ENCODE results near the gene MICB.
"Not testable (repeated sequence)": the region's sequence is repeated elsewhere in the genome, so short reads cannot be mapped to it uniquely, and the experiment has no call there.

The MICB gene

DNA sequence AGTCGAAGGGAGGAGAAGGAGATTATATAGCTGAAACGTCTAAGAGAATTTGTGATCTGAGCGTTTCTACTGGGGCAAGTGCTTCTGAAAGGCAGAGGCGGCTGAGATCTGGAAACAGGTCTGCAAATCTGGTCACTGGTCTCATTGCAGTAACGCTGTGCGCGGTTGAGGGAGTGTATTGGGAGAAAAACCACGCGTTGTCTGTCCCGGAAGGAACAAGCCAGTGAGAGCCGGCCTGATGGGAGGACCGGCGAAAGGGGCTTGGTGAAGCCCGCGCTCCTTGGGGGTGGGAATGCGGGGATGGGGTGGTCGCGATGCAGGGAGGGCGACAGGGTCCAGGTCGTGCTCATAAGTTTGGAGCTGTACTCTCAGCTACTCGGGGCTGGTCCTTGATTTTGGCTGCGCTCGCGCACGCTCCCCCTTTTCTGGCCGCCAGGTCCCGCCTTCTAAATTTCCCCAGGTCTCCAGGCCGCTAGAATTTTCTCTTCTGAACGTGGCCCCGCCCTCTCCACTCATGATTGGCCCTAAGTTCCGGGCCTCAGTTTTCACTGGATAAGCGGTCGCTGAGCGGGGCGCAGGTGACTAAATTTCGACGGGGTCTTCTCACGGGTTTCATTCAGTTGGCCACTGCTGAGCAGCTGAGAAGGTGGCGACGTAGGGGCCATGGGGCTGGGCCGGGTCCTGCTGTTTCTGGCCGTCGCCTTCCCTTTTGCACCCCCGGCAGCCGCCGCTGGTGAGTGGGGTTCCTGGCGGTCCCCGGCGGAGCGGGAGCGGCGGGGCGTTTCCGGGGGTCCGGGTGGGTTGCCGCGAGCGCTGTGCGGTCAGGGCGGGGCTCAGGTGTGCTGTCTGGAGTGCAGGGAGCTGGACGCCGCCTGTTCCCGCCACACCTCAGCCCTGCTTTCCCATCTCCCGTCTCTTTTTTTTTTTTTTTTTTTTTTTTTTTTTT lies at the start of gene MICB:
Gene MICB, plus strand, starts transcription at position 615 of the 946 bp plus-strand sequence. Its CDS starts 49 bp downstream, at position 664.
- DNase-seq: peak; percentile 89

DNA sequence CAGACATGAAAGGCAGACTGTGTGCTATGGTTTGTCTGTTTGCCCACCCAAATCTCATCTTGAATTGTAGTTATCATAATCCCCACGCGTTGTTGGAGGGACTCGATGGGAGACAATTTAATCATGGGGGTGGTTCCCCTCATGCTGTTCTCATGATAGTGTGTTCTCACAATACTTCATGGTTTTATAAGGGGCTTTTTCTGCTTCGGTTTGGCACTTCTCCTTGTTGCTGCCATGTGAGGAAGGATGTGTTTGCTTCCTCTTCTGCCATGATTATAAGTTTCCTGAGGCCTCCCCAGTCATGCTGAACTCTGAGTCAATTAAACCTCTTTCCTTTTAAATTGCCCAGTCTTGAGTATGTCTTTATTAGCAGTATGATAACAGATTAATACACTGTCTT lies 47.2 kb upstream of the MICB start:
- no peak for DNase-seq

DNA sequence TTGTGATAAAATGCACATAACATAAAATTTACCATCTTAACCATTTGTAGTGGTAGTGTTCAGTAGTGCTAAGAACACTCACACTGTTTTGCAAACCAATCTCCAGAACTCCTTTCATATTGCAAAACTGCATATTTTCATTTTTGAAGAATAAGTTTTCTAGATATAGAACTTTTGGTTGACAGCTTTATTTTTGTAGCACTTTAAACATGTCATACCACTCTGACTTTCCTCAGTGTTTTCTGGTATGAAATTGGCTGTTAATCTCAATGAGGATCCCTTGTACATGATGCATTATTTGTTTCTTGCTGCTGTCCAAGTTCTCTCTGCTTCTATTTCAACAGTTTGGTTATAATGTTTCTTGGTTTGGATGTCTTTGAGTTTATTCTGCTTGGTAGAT lies 45.1 kb upstream of the MICB start:
- no peak for DNase-seq

DNA sequence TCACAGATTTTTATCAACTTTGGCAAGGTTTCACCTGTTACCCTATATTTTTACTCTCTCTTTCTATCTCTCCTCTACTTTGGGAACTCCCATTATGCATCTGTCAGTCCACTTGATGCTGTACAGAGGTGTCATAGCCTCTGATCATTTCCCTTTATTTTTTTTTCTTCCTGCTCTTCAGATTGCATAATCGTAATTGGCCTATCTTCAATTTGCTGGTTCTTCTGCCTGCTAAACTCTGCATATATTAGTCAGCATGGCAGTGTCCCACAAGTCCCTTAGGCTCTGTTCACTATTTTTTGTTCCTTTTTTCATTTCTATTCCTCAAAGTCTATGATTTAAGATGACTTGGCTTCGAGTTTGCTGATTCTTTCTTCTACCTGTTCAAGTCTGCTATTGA lies 44.7 kb upstream of the MICB start:
- DNase-seq: no peak

DNA sequence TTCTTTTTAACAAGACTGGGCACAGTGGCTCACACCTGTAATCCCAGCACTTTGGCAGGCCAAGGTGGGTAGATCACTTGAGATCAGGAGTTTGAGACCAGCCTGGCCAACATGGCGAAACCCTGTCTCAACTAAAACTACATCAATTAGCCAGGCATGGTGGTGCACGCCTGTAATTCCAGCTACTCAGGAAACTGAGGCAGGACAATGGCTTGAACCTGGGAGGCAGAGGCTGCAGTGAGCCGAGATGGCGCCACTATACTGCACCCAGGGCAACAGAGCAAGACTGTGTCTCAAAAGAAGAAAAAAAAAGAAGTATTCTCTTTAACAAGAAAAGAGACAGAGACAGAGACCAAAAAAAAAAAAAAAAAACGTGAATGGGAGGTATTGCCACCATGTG lies 38.1 kb upstream of the MICB start:
- DNase-seq: not testable (repeated sequence)

DNA sequence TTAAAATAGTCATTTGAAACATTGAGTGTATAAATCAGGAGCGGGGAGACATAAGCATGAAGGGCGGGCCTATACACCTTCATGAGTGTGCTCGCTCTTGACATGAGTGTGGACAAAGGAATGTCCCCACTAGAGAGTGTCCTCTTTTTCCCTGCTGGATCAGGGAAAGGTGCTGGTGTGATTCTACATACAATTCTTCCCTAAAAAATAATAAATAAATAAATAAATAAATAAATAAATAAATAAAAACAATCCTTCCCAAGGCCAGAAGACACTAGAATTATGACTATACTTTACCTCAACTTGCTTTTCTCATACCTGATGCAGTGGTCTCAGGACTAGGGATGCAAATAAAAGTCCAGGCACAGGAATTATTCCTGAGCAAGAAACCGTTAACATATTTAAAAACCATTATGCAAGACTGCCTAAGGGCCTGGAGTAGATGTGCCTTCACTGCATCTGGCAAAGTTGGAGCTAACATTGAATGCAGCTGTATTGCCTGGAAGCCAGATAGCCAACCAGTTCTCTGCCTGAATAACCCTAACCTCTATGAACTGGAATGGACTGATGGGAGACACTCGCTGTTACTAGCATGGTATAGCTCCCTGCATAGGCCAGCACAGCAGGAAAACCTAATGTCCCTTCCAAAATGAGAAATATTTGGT lies 37.5 kb upstream of the MICB start:
- no peak for DNase-seq

DNA sequence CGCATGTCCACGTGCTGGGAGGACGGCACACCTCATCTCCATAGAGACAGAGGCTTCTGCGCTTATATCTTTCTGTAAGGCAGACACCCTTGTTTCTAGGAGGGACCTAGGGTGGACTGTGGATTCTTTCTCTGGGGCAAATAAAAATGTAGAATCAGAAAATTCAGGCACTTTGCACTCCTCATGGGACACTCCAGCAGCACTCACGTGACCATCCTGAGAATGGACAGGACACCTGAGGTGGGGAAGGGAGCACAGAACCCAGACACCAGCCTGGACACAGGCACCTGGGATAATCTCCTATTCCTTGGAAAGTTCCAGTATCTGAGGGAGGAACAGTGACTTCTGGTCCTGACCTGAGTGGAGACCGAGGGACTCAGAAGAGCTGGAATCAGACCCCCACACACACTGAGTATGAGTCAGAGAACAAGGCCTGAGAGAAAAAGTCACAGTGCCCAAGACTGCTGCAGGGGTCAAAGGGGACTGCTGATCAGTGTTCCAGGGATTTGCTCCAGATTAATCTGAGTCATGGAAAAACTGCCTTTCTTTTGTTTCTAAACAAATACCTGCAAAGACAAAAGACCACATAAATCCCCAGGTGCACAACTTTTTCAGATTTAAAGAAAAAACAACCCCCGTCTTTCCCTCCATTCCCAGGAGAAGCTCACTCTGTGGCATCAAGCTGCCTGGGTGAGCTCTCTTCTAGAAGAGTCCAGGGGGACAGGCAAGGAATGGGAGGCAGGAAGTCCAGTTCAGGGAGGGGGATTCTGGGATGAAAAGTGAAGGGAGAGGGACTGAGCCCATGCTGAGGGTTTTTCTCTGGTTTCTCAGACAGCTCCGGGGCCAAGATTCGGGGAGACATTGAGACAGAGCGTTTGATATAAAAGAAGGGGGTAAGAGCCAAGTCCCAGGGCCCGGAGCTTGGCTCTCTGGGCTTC lies 35.6 kb upstream of the MICB start:
- DNase-seq: no peak

DNA sequence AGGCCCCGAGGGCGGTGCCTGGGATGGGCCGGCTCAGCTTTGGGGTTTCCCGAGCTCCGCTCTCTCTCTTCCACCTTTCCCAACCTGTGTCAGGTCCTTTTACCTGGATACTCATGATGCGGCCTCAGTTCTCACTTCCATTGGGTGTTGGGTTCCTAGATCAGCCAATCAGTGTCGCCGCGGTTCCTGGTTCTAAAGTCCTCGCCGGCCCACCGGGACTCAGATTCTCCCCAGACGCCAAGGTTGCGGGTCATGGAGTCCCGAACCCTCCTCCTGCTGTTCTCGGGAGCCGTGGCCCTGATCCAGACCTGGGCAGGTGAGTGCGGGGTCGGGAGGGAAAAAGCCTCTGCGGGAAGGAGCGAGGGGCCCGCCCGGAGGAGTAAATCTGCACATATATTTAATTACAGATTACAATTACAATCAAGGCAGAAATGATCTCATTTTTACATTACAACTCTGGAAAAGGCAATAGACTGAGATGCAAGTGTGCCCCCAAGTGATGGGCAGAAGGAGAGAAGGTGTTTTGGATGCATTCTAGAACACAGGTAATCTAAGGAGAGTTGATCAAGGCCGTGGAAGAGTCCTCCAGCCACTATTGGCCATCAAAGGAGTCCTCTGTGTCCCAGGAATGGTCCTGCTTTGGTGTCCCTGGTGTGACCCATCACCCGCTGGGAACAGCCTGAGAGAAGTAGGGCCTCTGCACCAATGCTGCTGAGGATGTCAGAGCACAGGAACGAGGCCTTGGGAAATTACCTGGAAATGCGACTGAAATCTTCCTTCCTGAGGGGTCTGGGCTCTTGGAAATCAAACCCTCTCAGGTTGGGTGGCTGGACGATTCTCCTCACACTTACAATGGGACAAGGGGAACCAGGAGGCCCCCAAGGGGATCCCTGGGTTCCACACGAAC lies 34.7 kb upstream of the MICB start:
- peak; percentile 56 for DNase-seq

DNA sequence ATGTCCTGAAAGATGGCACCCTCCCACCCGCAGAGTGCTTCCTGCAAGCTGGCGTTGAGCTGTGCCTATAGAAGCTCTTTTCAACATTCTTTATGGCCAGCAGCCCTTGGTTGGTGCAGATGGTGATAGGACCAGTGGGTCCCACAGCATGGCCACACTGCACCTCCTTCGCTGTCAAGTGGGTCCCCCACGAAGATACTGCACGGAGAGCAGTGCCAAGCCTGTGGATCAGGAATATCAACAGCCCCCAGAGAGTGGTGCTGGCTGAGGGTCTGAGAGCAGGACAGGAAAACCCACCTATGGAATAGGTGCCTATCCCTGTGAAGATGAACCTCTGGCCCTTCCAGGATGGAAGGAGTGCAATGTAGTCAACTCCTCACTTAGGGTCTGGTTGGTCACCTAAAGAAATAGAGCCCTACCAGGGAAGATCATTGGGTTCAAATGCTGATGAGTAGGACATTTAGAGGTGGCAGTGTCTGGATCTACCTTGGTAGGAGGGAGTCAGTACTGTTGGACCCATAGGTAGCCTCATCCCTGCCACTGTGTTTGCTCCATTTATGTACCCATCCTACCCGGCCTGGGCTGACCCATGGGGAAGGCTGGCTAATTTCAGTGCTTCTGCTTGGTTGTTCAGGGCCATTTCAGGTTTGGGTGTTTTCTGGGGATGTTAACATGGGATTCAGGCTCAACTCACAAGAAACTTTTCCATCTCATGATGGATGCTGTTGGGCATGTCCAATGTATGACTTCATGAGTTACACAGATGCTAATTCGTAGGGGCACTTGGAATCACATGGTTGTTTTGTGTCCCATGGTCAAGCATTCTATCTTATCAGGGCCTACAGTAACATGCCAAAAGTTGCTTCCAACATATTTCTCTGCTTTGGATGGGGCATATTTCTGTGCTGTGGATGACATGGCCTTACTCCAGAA lies 33.4 kb upstream of the MICB start:
- no peak for DNase-seq

DNA sequence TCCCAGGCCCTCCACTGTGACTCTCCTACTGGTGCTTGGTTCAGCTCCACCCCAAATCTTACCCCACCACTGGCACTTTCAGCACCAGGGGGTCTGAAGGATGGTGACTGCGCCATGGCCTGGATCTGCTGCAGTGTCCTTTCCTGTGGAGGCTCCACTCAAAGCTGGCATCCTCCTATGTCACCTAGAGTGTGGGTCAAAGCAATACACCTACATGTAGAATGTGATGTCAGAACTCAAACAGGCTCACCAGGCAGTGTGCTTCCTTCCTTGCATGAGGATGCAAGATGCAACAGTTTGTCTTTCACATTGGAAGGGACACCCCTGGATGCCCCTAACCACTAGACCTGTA lies 32.8 kb upstream of the MICB start:
- DNase-seq: no peak

DNA sequence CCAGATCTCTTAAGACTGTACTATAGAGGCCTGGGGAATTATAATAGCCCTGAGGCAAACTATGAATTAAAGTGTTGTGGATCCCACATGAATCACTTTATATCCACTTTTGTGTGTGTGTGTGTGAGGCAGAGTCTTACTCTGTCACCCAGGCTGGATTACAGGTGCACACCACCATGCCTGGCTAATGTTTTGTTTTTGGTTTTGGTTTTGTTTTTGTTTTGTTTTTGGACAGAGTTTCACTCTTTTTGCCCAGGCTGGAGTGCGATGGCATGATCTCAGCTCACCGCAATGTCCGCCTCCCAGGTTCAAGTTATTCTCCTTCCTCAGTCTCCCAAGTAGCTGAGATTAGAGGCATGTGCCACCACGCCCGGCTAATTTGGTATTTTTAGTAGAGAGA lies 32.2 kb upstream of the MICB start:
- no peak for DNase-seq

DNA sequence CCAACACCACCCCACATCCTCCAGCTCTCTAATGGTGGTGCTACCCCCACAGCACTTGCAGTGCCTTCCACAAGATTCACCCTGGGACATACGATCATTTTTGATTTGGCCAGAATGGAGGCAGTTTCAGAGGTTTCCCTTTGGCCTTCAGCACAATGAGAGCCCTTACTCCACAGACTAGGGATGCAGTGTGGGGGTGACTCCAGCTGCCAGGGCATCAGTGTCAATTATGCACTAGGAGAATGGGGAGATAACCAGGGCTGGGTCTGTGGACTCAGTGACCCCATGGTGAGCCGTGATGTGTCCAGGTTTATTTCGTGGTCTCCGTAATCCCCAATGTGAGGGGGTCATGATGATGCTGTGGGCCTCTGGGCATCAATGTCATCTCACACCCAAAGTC lies 31.5 kb upstream of the MICB start:
- DNase-seq: no peak

DNA sequence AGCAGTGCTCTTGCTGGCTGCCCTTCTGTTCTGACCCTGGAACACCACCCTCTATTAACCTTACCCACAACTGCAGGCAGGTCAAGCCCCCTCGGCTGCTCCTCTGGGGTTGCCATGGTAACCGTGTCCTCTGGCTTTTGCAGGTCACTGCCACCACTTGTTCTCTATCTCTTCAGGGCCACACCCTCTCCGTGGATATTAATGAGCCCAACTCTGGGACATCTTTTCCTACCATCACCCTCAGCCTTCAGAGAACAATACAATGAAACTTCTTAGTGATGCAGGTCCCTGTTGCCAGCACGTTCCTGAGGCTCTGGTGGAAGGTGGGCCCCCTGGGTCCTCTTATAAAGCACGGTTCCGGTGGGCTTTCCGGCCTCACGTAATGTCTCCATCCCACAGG lies 30.8 kb upstream of the MICB start:
- DNase-seq: no peak

DNA sequence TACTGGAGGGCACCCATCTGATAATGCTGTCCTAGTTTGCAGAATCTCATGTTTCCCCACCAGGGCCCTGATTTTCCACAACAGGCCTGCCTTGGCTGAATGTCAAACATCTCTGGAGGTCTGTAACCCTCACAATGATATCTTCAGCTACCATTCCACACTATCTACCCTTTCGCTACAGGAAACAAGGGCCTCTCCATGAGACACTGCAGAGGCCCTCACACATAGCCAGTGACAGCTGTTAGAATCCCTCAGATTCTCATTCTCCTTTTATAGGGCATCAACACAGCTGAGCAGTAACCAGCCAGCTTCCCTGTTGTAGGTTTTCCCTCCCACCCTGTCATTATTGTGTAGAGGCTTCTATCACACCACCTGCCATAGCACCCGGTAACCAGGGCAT lies 29.6 kb upstream of the MICB start:
- DNase-seq: no peak

DNA sequence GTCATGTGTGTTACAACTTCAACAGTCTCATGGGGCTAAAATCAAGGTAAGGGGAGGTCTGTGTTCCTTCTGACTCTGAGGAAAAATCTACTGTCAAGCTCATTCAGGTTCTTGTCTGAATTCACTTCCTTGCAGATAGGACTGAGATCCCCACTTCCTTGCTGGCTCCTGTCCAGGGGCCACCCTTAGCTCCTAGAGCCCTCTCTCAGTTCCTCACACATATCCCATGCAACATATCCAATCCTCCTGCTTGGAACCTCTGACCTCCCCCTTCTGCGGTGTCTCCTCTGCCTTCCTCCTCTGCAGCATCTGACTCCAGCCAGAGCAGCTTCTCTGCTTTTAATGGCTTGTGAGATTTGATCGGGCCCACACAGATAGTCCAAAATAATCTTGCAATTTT lies 27.1 kb upstream of the MICB start:
- DNase-seq: no peak

DNA sequence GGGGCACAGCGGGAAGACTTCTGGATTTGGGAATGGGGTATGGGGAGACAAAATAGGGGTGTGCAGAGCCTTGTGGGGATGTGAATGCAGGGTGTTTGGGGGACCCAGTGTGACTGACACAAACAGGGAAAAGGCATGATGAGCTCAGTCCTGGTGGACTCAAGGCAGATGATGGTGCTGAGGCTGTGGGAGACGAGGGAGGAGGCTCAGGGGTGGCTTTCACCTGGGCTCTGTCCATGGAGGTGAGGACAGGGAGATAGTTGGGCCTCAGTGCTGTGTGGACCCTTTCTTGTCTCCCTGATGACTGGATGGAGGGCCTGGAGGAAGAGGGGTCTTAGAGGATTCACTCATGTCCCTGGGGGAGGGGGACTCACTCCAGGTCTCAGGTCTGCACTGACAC lies 26.2 kb upstream of the MICB start:
- DNase-seq: no peak

DNA sequence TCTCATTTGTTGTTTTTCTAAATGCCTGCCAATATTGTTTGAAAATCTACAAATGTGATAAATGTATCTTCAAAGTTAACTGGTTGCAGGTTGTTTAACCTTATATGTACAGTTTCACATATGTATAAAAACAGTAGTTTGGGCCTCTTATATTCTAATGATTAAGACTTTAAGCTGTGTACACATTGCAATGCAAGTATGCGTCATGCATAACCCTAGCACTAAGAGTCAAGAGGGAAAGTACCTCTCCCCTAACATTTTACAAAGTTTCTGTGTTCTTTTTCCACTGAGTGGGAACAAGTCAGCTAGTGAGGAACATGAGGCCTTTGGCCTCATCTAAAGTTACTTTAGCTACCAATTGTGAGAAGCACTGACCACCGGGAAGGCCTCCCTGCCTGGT lies 25.7 kb upstream of the MICB start:
- no peak for DNase-seq

DNA sequence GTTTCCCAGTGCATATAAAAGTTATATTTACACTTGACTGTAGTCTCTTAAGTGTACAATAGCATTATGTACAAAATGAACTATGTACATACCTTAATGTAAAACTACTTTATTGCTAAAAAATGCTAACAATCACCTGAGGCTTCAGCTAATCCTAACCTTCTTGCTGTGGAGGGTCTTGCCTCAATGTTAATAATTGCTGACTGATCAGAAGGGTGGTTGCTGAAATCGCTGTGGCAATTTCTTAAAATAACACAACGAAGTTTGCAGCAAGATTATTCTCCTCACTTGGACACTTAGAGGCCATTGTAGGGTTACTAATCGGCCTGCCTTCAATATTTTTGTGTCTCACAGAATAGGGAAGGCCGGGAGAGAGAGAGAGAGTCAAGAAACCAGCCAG lies 24.7 kb upstream of the MICB start:
- DNase-seq: no peak

DNA sequence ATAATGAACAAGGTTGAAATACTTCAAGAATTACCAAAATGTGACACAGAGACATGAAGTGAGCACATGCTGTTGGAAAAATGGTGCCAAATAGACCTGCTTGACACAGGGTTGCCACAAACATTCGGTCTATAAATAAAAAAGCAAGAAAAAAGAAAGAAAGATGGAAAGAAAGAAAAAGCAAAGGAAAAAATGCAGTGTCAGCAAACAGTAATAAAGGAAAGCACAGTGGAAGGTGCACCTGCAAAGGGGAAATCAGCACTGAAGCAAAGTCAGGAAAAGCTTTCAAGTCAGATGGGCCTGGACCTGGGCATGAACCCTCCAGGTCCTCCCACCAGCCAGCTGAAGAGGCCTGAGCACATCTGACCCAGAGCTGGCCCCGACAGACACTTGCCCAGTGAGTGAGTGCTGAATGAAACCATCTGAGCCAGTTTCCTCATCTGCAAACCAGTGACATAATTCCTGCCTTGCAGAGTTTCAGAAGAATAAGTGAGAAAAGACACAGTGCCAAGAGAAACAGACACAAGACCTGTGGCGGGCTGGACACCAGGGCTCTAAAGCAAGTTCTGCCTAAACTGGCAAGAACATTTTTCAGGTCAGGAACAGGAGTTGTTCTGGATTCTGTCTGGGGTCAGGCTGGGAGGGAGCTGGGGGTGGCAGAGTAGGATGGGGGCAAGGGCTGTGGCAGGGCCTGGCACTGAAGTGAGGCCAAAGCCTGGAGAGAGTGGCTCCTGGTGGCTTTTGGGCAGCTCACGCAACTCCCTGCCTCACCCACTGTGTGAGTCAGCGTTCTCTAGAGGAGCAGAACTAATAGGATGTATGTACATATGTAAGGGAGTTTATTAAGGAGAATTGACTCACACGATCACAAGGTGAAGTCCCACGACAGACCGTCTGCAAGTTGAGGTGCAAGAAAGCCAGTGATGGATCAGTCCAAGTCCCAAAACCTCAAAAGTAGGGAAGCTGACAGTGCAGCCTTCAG lies 23.9 kb upstream of the MICB start:
- no peak for DNase-seq

DNA sequence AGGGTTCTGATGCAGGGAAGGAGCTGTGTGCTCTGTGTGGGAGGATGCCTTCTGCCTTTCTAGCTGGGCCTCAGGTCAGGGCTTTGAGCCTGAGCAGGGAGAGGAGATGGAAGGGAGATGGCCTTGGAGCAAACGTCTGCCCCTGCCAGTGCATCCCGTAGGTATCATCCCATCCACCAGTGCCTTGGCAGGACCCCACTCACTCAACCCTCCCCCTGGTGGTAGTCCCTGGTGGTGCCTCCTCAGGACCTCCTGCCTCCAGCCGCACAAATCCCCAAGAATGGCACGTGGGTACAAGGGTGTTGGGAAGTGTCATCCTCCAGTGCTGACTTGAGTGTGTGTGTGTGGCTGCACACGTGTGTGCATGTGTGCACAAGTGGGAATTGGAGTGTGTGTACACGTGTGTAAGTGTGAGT lies 23.1 kb upstream of the MICB start:
- no peak for DNase-seq
